HCT116 (cell line): ENCODE results near the gene CDH4. TPM values are rescaled to one million over a fixed set of nuclear protein-coding genes. Genes with fewer than 3 reads are reported as not detected.

ENCODE experiments used
- ATAC-seq: fragments of 200-7000 bp; cut with Tn5 transposase; 2 replicates; pipeline ENCODE4 v1.9.1; 2020; ENCODE audit warnings: mild to moderate bottlenecking, moderate library complexity
- BruUV-seq: library from RNA; stranded (reverse); fragments of 400-500 nt; replicated peaks from 2 replicates; lab custom pipeline; 2021; lab: Mats Ljungman, UMichigan
- CTCF ChIA-PET: fragments of 300-600 bp; sonication (Branson Sonifier 250); formaldehyde crosslinking; loops from one replicate; lab custom pipeline; 2021; ENCODE audit warnings: antibody characterized with exemption; lab: Charles Lee
- POLR2A ChIA-PET: fragments of 300-600, 350-600 bp; sonication (Branson Sonifier 250); formaldehyde crosslinking; loops from one replicate; lab custom pipeline; 2021; ENCODE audit warnings: antibody characterized with exemption; lab: Charles Lee
- RAD21 ChIA-PET, 2 experiments: fragments of 300-600 bp; sonication (Branson Sonifier 250); formaldehyde crosslinking; loops; one replicate each; lab custom pipeline; 2023; ENCODE audit warnings: low total read pairs in 2 of 2; ENCODE audit not compliant: uncharacterized antibody in 2 of 2, unreplicated experiment in 2 of 2, low non-redundant PET in 1 of 2; lab: Charles Lee
- DNase-seq: peaks from one replicate; pipeline ENCODE4 v3.0.0-alpha.2; 2010; ENCODE audit warnings: low read depth, low spot score
- H2AFZ ChIP-seq: fragments of 200-600 bp; shearing (Covaris generic), sonication (generic); 2 replicates; pipeline ENCODE4 v1.6.1; 2017; ENCODE audit warnings: low read depth, mixed run types, mixed read lengths, antibody characterized with exemption, low read length; ENCODE audit not compliant: poor library complexity, severe bottlenecking
- H3K27ac ChIP-seq: 2 replicates; pipeline ENCODE4 v1.5.1; 2012; ENCODE audit warnings: low read depth, low read length
- H3K27me3 ChIP-seq: fragments of 200-600 bp; sonication (generic); 2 replicates; pipeline ENCODE4 v1.6.1; 2016; ENCODE audit warnings: mixed run types, low read length, mixed read lengths; ENCODE audit not compliant: insufficient read depth
- H3K36me3 ChIP-seq, 2 experiments: fragments of 200-500 bp in 1 of 2; fragments of 200-600 bp in 1 of 2; sonication (Bioruptor generic) in 1 of 2; sonication (generic) in 1 of 2; 2 replicates each; pipeline versions ENCODE4 v1.5.1 to v1.6.1; 2014 to 2016; ENCODE audit warnings: low read length in 2 of 2, inconsistent platforms in 1 of 2, mixed read lengths in 1 of 2, mixed run types in 1 of 2; ENCODE audit not compliant: insufficient read depth in 2 of 2, control insufficient read depth in 1 of 2
- H3K4me1 ChIP-seq, 2 experiments: fragments of 200-600 bp in 1 of 2; sonication (generic) in 1 of 2; 2 replicates each; pipeline versions ENCODE4 v1.5.1 to v1.6.1; 2012 to 2017; ENCODE audit warnings: low read length in 2 of 2, inconsistent platforms in 1 of 2, mild to moderate bottlenecking in 1 of 2, mixed read lengths in 1 of 2, mixed run types in 1 of 2, moderate library complexity in 1 of 2; ENCODE audit not compliant: insufficient read depth in 2 of 2, control insufficient read depth in 1 of 2
- H3K4me2 ChIP-seq: fragments of 200-600 bp; sonication (generic); 2 replicates; pipeline ENCODE4 v1.6.1; 2017; ENCODE audit warnings: mixed run types, low read length, mixed read lengths
- H3K4me3 ChIP-seq, 2 experiments: fragments of 200-600 bp in 1 of 2; sonication (generic) in 1 of 2; replicated peaks in 1 of 2; 2 replicates each; pipeline ENCODE4 v1.5.1; 2011 to 2016; ENCODE audit warnings: low read length in 2 of 2, control low read depth in 1 of 2, low read depth in 1 of 2, mild to moderate bottlenecking in 1 of 2, mixed read lengths in 1 of 2, mixed run types in 1 of 2
- H3K79me2 ChIP-seq: fragments of 200-600 bp; sonication (generic); 2 replicates; pipeline ENCODE4 v1.6.1; 2017; ENCODE audit warnings: mild to moderate bottlenecking, mixed run types, low read length, moderate library complexity, mixed read lengths; ENCODE audit not compliant: insufficient read depth
- H3K9ac ChIP-seq: fragments of 200-600 bp; sonication (generic); 2 replicates; pipeline ENCODE4 v1.6.1; 2016; ENCODE audit warnings: low read length, mixed read lengths
- H3K9me2 ChIP-seq: fragments of 200-600 bp; sonication (generic), shearing (Covaris generic); 2 replicates; pipeline ENCODE4 v1.6.1; 2017; ENCODE audit warnings: mixed run types, mild to moderate bottlenecking, moderate library complexity; ENCODE audit not compliant: insufficient read depth
- H3K9me3 ChIP-seq, 2 experiments: fragments of 200-500 bp in 1 of 2; fragments of 200-600 bp in 1 of 2; sonication (Bioruptor generic) in 1 of 2; sonication (generic) in 1 of 2; 2 replicates each; pipeline ENCODE4 v1.6.1; 2014 to 2017; ENCODE audit warnings: low read length in 2 of 2, mixed read lengths in 2 of 2, inconsistent platforms in 1 of 2, low read depth in 1 of 2, mild to moderate bottlenecking in 1 of 2, mixed run types in 1 of 2, moderate library complexity in 1 of 2; ENCODE audit not compliant: control insufficient read depth in 1 of 2, insufficient read depth in 1 of 2
- H4K20me1 ChIP-seq: fragments of 200-600 bp; sonication (generic), shearing (Covaris generic); 2 replicates; pipeline ENCODE4 v1.6.1; 2017; ENCODE audit warnings: mixed run types, mild to moderate bottlenecking, moderate library complexity; ENCODE audit not compliant: insufficient read depth
- CBX3 ChIP-seq: IDR thresholded peaks from 2 replicates; pipeline ENCODE4 v1.6.1; 2012; ENCODE audit warnings: low read depth
- CEBPB ChIP-seq: IDR thresholded peaks from 2 replicates; pipeline ENCODE4 v1.6.1; 2012; ENCODE audit warnings: low read depth
- EGR1 ChIP-seq: IDR thresholded peaks from 2 replicates; pipeline ENCODE4 v1.6.1; 2012; ENCODE audit warnings: low read depth
- ELF1 ChIP-seq: IDR thresholded peaks from 2 replicates; pipeline ENCODE4 v1.6.1; 2012; ENCODE audit warnings: low read depth, borderline replicate concordance
- EZH2 ChIP-seq: fragments of 200-600 bp; sonication (generic); IDR thresholded peaks from 2 replicates; pipeline ENCODE4 v1.6.1; 2017; ENCODE audit warnings: antibody characterized with exemption, mixed run types
- FOSL1 ChIP-seq: IDR thresholded peaks from 2 replicates; pipeline ENCODE4 v1.6.1; 2012; ENCODE audit warnings: low read depth
- JUND ChIP-seq: IDR thresholded peaks from 2 replicates; pipeline ENCODE4 v1.6.1; 2012
- MAX ChIP-seq: IDR thresholded peaks from 2 replicates; pipeline ENCODE4 v1.6.1; 2012
- POLR2A ChIP-seq: IDR thresholded peaks from 2 replicates; pipeline ENCODE4 v1.7.0; 2011; ENCODE audit warnings: borderline replicate concordance; ENCODE audit not compliant: insufficient read depth, insufficient read length; ENCODE audit errors: extremely low read depth
- POLR2AphosphoS5 ChIP-seq: IDR thresholded peaks from 2 replicates; pipeline ENCODE4 v1.6.1; 2011; ENCODE audit warnings: mild to moderate bottlenecking, low read depth, low read length, moderate library complexity
- RAD21 ChIP-seq: IDR thresholded peaks from 2 replicates; pipeline ENCODE4 v1.6.1; 2012; ENCODE audit warnings: low read depth, mild to moderate bottlenecking
- SIN3A ChIP-seq: IDR thresholded peaks from 2 replicates; pipeline ENCODE4 v1.6.1; 2012; ENCODE audit warnings: low read depth
- SRF ChIP-seq: IDR thresholded peaks from 2 replicates; pipeline ENCODE4 v1.6.1; 2012; ENCODE audit warnings: low read depth
- TCF7L2 ChIP-seq: IDR thresholded peaks from 2 replicates; pipeline ENCODE4 v1.7.0; 2011; ENCODE audit warnings: borderline replicate concordance, inconsistent platforms; ENCODE audit not compliant: insufficient read depth, insufficient read length; ENCODE audit errors: extremely low read depth
- YY1 ChIP-seq: IDR thresholded peaks from 2 replicates; pipeline ENCODE4 v1.6.1; 2011; ENCODE audit warnings: low read length, low read depth, moderate library complexity, mild to moderate bottlenecking; ENCODE audit not compliant: insufficient replicate concordance; ENCODE audit errors: extremely low read depth
- ZFX ChIP-seq: fragments of 450-650 bp; IDR thresholded peaks from 2 replicates; pipeline ENCODE4 v1.6.1; 2017
- ZNF274 ChIP-seq: fragments of 200-500 bp; sonication (Bioruptor generic); IDR thresholded peaks from 2 replicates; pipeline ENCODE4 v1.6.1; 2014; ENCODE audit warnings: mild to moderate bottlenecking, low read depth, low read length, inconsistent platforms
- intact Hi-C: fragments of 100-400 bp; cut with micrococcal nuclease; formaldehyde crosslinking; loops from 2 replicates; pipeline ENCODE4 v1.10.0; 2022
- total RNA-seq: library from RNA; stranded (reverse); gene quantifications from one replicate; pipeline ENCODE4 v1.2.1, GENCODE V29; 2021; ENCODE audit not compliant: unreplicated experiment
- TF ChIP-seq, protein P1 (sequence below): IDR thresholded peaks from 2 replicates; pipeline ENCODE4 v1.6.1; 2012
- TF ChIP-seq, protein P2 (sequence below): IDR thresholded peaks from 2 replicates; pipeline ENCODE4 v1.6.1; 2011; ENCODE audit warnings: mild to moderate bottlenecking, low read length, moderate library complexity; ENCODE audit not compliant: insufficient replicate concordance; ENCODE audit errors: extremely low read depth

Gene CDH4
- total RNA-seq, 1 experiment from 2014 or later = not detected

DNA sequence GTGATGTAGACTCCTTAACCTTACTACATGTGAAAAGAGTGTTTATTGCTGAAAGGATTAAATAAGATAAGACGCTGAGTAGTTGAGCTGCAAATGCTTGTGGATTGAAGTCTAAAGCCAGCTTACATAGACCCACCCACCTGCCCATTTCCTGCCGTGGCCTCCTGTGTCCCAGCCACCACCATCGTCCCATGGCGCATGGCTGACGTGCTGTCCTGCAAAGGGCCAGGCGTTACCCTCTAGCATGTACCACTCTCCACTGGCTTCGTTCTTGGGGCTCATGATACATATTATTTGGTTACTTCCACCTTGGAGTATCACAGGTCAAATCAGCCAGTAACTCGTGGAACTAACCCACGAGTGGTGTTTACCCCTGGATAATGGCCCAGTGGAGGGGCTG is 181.8 kb downstream of the CDH4 start:
- H3K9ac ChIP-seq = no peak overlapping the region
- H3K4me1 ChIP-seq = no peaks in the 10 kb centered on the region
- intact Hi-C loops = no loop called here
- H2AFZ ChIP-seq = no peak overlapping the region
- H3K4me3 ChIP-seq = no peak overlapping the region
- H3K9me3 ChIP-seq = peaks cover 0 to 4% of the 10 kb centered on the region in 2 experiments; a peak in 2 of 4 replicates
- no peaks in the 10 kb centered on the region for H4K20me1 ChIP-seq
- no peaks in the 10 kb centered on the region for H3K36me3 ChIP-seq
- no TSS peak for BruUV-seq
- ATAC-seq = no peak
- DNase-seq = no peak
- ChIA-PET POLR2A (no interaction called here), RAD21 (no interaction called here)
- H3K27ac ChIP-seq = no peak overlapping the region
- no peaks in the 10 kb centered on the region for H3K9me2 ChIP-seq
- no peak overlapping the region for H3K4me2 ChIP-seq
- H3K79me2 ChIP-seq = no peaks in the 10 kb centered on the region
- no peaks in the 10 kb centered on the region for H3K27me3 ChIP-seq
- no peak for TF ChIP-seq MAX
- TF ChIP-seq POLR2AphosphoS5 = no peak
- TF ChIP-seq TCF7L2 = no peak
- no peak for TF ChIP-seq ZFX
- no peak for TF ChIP-seq ZNF274
- TF ChIP-seq, protein P1, sequence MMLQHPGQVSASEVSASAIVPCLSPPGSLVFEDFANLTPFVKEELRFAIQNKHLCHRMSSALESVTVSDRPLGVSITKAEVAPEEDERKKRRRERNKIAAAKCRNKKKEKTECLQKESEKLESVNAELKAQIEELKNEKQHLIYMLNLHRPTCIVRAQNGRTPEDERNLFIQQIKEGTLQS = no peak
- no peak for TF ChIP-seq JUND
- no peak for TF ChIP-seq EZH2
- TF ChIP-seq SIN3A = no peak
- no peak for TF ChIP-seq EGR1
- no peak for TF ChIP-seq POLR2A
- TF ChIP-seq FOSL1 = no peak
- TF ChIP-seq, all 23 proteins: peak for 0
- CTCF ChIA-PET = no interaction called here

DNA sequence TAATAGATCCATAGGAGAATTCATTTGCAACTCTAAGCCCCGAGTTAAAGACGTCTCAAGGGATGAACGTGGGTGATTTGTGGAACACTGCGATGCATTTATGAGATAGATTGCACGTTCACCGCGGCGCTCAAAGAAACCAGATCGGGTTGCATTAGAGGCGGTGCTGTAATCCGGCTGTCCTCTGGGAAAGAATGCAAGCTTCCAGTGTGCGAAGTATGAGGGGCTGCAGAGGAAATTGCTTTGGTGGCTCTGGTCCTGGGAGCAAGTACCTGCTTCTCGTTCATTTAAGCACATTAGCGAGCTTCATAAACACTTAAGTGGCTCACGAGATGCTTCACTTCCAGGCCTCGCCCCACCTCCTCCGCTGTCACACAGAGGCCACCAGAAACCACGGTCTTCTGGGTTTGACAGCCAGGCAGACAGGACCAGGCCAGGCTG is 182.3 kb downstream of the CDH4 start:
- ChIA-PET POLR2A (no interaction called here), RAD21 (no interaction called here), CTCF (no interaction called here)
- Histone ChIP-seq H3K9me2 (no peaks in the 10 kb centered on the region), H3K27ac (no peak overlapping the region), H3K79me2 (no peaks in the 10 kb centered on the region), H3K4me3 (no peak overlapping the region), H3K4me1 (no peaks in the 10 kb centered on the region), H4K20me1 (no peaks in the 10 kb centered on the region), H2AFZ (no peak overlapping the region), H3K27me3 (no peaks in the 10 kb centered on the region), H3K9me3 (peaks cover 0 to 4% of the 10 kb centered on the region in 2 experiments; a peak in 2 of 4 replicates), H3K9ac (no peak overlapping the region), H3K36me3 (no peaks in the 10 kb centered on the region), H3K4me2 (no peak overlapping the region)
- intact Hi-C loops = no loop called here
- DNase-seq = no peak
- BruUV-seq = no TSS peak
- no peak for ATAC-seq
- TF ChIP-seq RAD21 = no peak
- no peak for TF ChIP-seq EGR1
- TF ChIP-seq, protein P1 = no peak
- no peak for TF ChIP-seq ELF1
- no peak for TF ChIP-seq POLR2A
- TF ChIP-seq EZH2 = no peak
- TF ChIP-seq ZNF274 = no peak
- TF ChIP-seq, protein P2, sequence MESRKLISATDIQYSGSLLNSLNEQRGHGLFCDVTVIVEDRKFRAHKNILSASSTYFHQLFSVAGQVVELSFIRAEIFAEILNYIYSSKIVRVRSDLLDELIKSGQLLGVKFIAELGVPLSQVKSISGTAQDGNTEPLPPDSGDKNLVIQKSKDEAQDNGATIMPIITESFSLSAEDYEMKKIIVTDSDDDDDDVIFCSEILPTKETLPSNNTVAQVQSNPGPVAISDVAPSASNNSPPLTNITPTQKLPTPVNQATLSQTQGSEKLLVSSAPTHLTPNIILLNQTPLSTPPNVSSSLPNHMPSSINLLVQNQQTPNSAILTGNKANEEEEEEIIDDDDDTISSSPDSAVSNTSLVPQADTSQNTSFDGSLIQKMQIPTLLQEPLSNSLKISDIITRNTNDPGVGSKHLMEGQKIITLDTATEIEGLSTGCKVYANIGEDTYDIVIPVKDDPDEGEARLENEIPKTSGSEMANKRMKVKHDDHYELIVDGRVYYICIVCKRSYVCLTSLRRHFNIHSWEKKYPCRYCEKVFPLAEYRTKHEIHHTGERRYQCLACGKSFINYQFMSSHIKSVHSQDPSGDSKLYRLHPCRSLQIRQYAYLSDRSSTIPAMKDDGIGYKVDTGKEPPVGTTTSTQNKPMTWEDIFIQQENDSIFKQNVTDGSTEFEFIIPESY = no peak
- no peak for TF ChIP-seq YY1
- no peak for TF ChIP-seq CEBPB
- no peak for TF ChIP-seq CBX3
- no peak for TF ChIP-seq SRF
- no peak for TF ChIP-seq JUND
